AML-193 (cell line): ENCODE data around the gene OGFR.
A peak's percentile ranks its signal among the peaks of the same experiment; 100 is the strongest.

Source experiments
- DNase-seq, 2 experiments: peaks; one replicate each; lab custom pipeline; 2025; lab: John Stamatoyannopoulos, UW

The OGFR gene

GRCh38 chr20:62799873-62800272 lies 4.8 kb upstream of the OGFR start:
- DNase-seq: no peak

GRCh38 chr20:62800314-62801259 lies 4.0 kb upstream of the OGFR start:
- DNase-seq: no peak

- DNase-seq: no peak
These were observed 3.2 kb upstream of the OGFR start for GRCh38 chr20:62801284-62802010.

- no peak for DNase-seq
These were observed 2.5 kb upstream of the OGFR start for GRCh38 chr20:62802026-62802712.

GRCh38 chr20:62804021-62804626 lies 511 bp upstream of the OGFR start:
- DNase-seq: no peak

GRCh38 chr20:62805155-62805710 lies 598 bp downstream of the OGFR start:
- no peak for DNase-seq

- peak; percentile 48 to 71 for DNase-seq
These were observed 1.2 kb downstream of the OGFR start for GRCh38 chr20:62805711-62806382.

GRCh38 chr20:62806383-62807050 lies 1.9 kb downstream of the OGFR start:
- no peak for DNase-seq

GRCh38 chr20:62807444-62808210 lies 3.0 kb downstream of the OGFR start:
- DNase-seq: no peak

GRCh38 chr20:62808211-62808865 lies 3.7 kb downstream of the OGFR start:
- DNase-seq: peak; percentile 21 to 39

GRCh38 chr20:62809530-62810428 lies 5.1 kb downstream of the OGFR start:
- no peak for DNase-seq

GRCh38 chr20:62811320-62811719 lies 6.7 kb downstream of the OGFR start:
- no peak for DNase-seq

GRCh38 chr20:62811720-62812119 lies 7.1 kb downstream of the OGFR start:
- no peak for DNase-seq

GRCh38 chr20:62812181-62812906 lies 7.7 kb downstream of the OGFR start:
- DNase-seq: no peak

GRCh38 chr20:62812907-62813200 lies 8.2 kb downstream of the OGFR start:
- no peak for DNase-seq

- DNase-seq: no peak
These were observed 9.0 kb downstream of the OGFR start for GRCh38 chr20:62813588-62813987.

- no peak for DNase-seq
These were observed 9.5 kb downstream of the OGFR start for GRCh38 chr20:62814060-62814708.
